Endothelial cell of umbilical vein (primary cell): ENCODE results near the gene CHCHD10. TPM values are rescaled to one million over a fixed set of nuclear protein-coding genes. Genes with fewer than 3 reads are reported as not detected.

Experiments
- BruUV-seq: library from RNA; stranded (reverse); fragments of 400-500 nt; replicated peaks from 2 replicates; lab custom pipeline; 2021; lab: Mats Ljungman, UMichigan
- CTCF ChIA-PET: fragments of 300-600, 350-600 bp; sonication (Branson Sonifier 250); formaldehyde crosslinking; loops from one replicate; lab custom pipeline; 2021; ENCODE audit warnings: antibody characterized with exemption, inconsistent platforms; lab: Charles Lee
- POLR2A ChIA-PET: fragments of 300-600, 350-600 bp; sonication (Branson Sonifier 250); formaldehyde crosslinking; loops from one replicate; lab custom pipeline; 2021; ENCODE audit warnings: antibody characterized with exemption, inconsistent platforms; lab: Charles Lee
- DNase-seq: peaks from one replicate; pipeline ENCODE4 v3.0.0-alpha.2; 2011; ENCODE audit warnings: low read depth, low spot score
- FAIRE-seq: peaks from 2 replicates; lab custom pipeline; 2011; peaks lifted over from hg19 to GRCh38; lab: Jason Lieb, UNC
- H2AFZ ChIP-seq: 2 replicates; pipeline ENCODE4 v1.6.0; 2012; ENCODE audit warnings: low read depth, low read length, control low read depth, inconsistent platforms
- H3K27ac ChIP-seq: 2 replicates; pipeline ENCODE4 v1.5.1; 2011; ENCODE audit warnings: low read depth, mild to moderate bottlenecking, control low read depth, low read length, moderate library complexity; ENCODE audit not compliant: insufficient read depth
- H3K27me3 ChIP-seq, 2 experiments: 2 replicates each; pipeline versions ENCODE4 v1.6.0 to v1.6.1; 2011; ENCODE audit warnings: low read length in 2 of 2, mixed read lengths in 1 of 2; ENCODE audit not compliant: control insufficient read depth in 2 of 2, insufficient read depth in 2 of 2
- H3K36me3 ChIP-seq, 2 experiments: 2 replicates in 1 of 2; 3 replicates in 1 of 2; pipeline ENCODE4 v1.5.1; 2011; ENCODE audit warnings: low read length in 2 of 2, mild to moderate bottlenecking in 1 of 2, moderate library complexity in 1 of 2; ENCODE audit not compliant: control insufficient read depth in 2 of 2, insufficient read depth in 2 of 2; ENCODE audit errors: extremely low read depth in 1 of 2
- H3K4me1 ChIP-seq: 3 replicates; pipeline ENCODE4 v1.5.1; 2011; ENCODE audit warnings: mild to moderate bottlenecking, low read length; ENCODE audit not compliant: control insufficient read depth, insufficient read depth; ENCODE audit errors: extremely low read depth
- H3K4me2 ChIP-seq: 2 replicates; pipeline ENCODE4 v1.6.1; 2011; ENCODE audit warnings: low read length, control low read depth, mixed read lengths; ENCODE audit not compliant: insufficient read depth
- H3K4me3 ChIP-seq, 3 experiments: fragments of 200-600 bp in 1 of 3; sonication (generic), shearing (Covaris generic) in 1 of 3; replicated peaks in 1 of 3; 2 replicates each; pipeline ENCODE4 v1.5.1; 2011 to 2016; ENCODE audit warnings: control low read depth in 3 of 3, low read length in 3 of 3, mild to moderate bottlenecking in 2 of 3, inconsistent platforms in 1 of 3, low read depth in 1 of 3, moderate library complexity in 1 of 3; ENCODE audit not compliant: insufficient read depth in 1 of 3
- H3K79me2 ChIP-seq: 2 replicates; pipeline ENCODE4 v1.6.0; 2012; ENCODE audit warnings: low read length, inconsistent platforms; ENCODE audit not compliant: control insufficient read depth, insufficient read depth
- H3K9ac ChIP-seq: replicated peaks from 2 replicates; pipeline ENCODE3; 2011; ENCODE audit warnings: low read length, control low read depth; ENCODE audit not compliant: insufficient read depth; ENCODE audit errors: extremely low read depth
- H3K9me1 ChIP-seq: replicated peaks from 3 replicates; pipeline ENCODE4 v1.6.0; 2011; ENCODE audit warnings: mild to moderate bottlenecking, low read length; ENCODE audit not compliant: control insufficient read depth, insufficient read depth; ENCODE audit errors: extremely low read depth
- H3K9me3 ChIP-seq: replicated peaks from 2 replicates; pipeline ENCODE4 v1.5.1; 2012; ENCODE audit warnings: low read length, inconsistent platforms; ENCODE audit not compliant: control insufficient read depth, insufficient read depth
- H4K20me1 ChIP-seq: replicated peaks from 2 replicates; pipeline ENCODE3; 2011; ENCODE audit warnings: mild to moderate bottlenecking, low read length; ENCODE audit not compliant: control insufficient read depth, insufficient read depth; ENCODE audit errors: extremely low read depth
- CTCF ChIP-seq, 2 donors: IDR thresholded peaks; 1 replicate in 1 of 2; 2 replicates in 1 of 2; pipeline ENCODE4 v1.5.1; 2011; ENCODE audit warnings: low read length in 2 of 2, mild to moderate bottlenecking in 2 of 2, moderate library complexity in 2 of 2, control low read depth in 1 of 2, inconsistent platforms in 1 of 2, low read depth in 1 of 2; ENCODE audit not compliant: insufficient read depth in 1 of 2; ENCODE audit errors: extremely low read depth in 1 of 2
- EZH2 ChIP-seq: IDR thresholded peaks from 2 replicates; pipeline ENCODE4 v1.6.1; 2012; ENCODE audit warnings: borderline replicate concordance, low read depth, mild to moderate bottlenecking, moderate library complexity, low read length, inconsistent platforms; ENCODE audit not compliant: severe bottlenecking
- FOS ChIP-seq: IDR thresholded peaks from 2 replicates; pipeline ENCODE4 v1.6.1; 2011; ENCODE audit warnings: mild to moderate bottlenecking, low read length, moderate library complexity, borderline replicate concordance; ENCODE audit not compliant: insufficient read depth
- GATA2 ChIP-seq: IDR thresholded peaks from 2 replicates; pipeline ENCODE4 v1.7.0; 2011; ENCODE audit warnings: low read depth, mild to moderate bottlenecking, moderate library complexity, mixed read lengths, low read length; ENCODE audit not compliant: insufficient read length, insufficient read depth
- JUN ChIP-seq: IDR thresholded peaks from 2 replicates; pipeline ENCODE4 v1.6.1; 2011; ENCODE audit warnings: borderline replicate concordance, low read depth; ENCODE audit not compliant: insufficient read length, insufficient read depth
- MAX ChIP-seq: IDR thresholded peaks from 2 replicates; pipeline ENCODE4 v1.6.1; 2011; ENCODE audit not compliant: insufficient read depth, insufficient read length
- MYC ChIP-seq: IDR thresholded peaks from one replicate; pipeline ENCODE4 v1.6.1; 2011; ENCODE audit warnings: mild to moderate bottlenecking, low read depth, low read length
- POLR2A ChIP-seq: IDR thresholded peaks from 2 replicates; pipeline ENCODE4 v1.6.1; 2012; ENCODE audit warnings: low read depth, mild to moderate bottlenecking, control low read depth, low read length
- POLR2AphosphoS5 ChIP-seq: IDR thresholded peaks from 2 replicates; pipeline ENCODE4 v1.6.1; 2012; ENCODE audit warnings: low read depth, mild to moderate bottlenecking, control low read depth, low read length, moderate library complexity; ENCODE audit not compliant: insufficient read depth
- dilution Hi-C: fragments of 300-500 bp; cut with MboI; formaldehyde crosslinking; loops from one replicate; pipeline ENCODE4 v1.15.0; 2019; ENCODE audit warnings: low sequenced_read_pairs; ENCODE audit not compliant: extremely low pct_ligation_motif_present
- intact Hi-C: fragments of 100-400 bp; cut with micrococcal nuclease; formaldehyde crosslinking; loops from one replicate; pipeline ENCODE4 v1.10.0; 2022
- polyA plus RNA-seq, 4 experiments: library from polyadenylated mRNA; depleted of rRNA in 3 of 4; stranded (reverse) in 3 of 4; unstranded in 1 of 4; fragments of >200 nt; gene quantifications; 2 replicates each; pipeline versions ENCODE4 v1.2.1 to v1.2.3, GENCODE V29; 2011 to 2012; ENCODE audit warnings: missing spikeins in 1 of 4
- total RNA-seq: library from RNA; stranded (reverse); gene quantifications from 2 replicates; pipeline ENCODE4 v1.2.3, GENCODE V29; 2021

The CHCHD10 gene
- total and polyA plus RNA-seq, 2 donors (not counting 3 experiments of a cell fraction or from before 2014, with no cell fraction given): 28.1 to 75.6 TPM

- CTCF ChIA-PET: interaction anchor here (0.6 to 3.8 kb wide), 3 partner anchors 26 to 136 kb away, joined by 3 to 21 read pairs (median 3); no protein-coding TSS in a partner anchor
- H3K36me3 ChIP-seq: peaks cover 0 to 3% of the 10 kb centered on the region in 2 experiments
- no peaks in the 10 kb centered on the region for H3K27me3 ChIP-seq
- no peaks in the 10 kb centered on the region for H3K9me1 ChIP-seq
- no peak overlapping the region for H3K4me2 ChIP-seq
- H3K9me3 ChIP-seq: no peaks in the 10 kb centered on the region
- no peak for TF ChIP-seq EZH2
- no TSS peak for BruUV-seq
- no peak overlapping the region for H3K9ac ChIP-seq
- POLR2A ChIA-PET: no interaction called here
- dilution Hi-C loops (no loop called here), intact Hi-C loops (no loop called here)
- H4K20me1 ChIP-seq: no peaks in the 10 kb centered on the region
- H3K4me3 ChIP-seq: no peak overlapping the region
- peaks cover 2% of the 10 kb centered on the region for H3K79me2 ChIP-seq
- H2AFZ ChIP-seq: no peak overlapping the region
- FAIRE-seq (no peak), DNase-seq (no peak)
- no peak overlapping the region for H3K27ac ChIP-seq
- H3K4me1 ChIP-seq: peaks cover 22% of the 10 kb centered on the region
Measured at GRCh38 chr22:23763954-23764353, 3.8 kb downstream of the CHCHD10 start.

GRCh38 chr22:23763579-23763945 lies 4.2 kb downstream of the CHCHD10 start:
- H3K79me2 ChIP-seq: peaks cover 2% of the 10 kb centered on the region
- dilution Hi-C loops (no loop called here), intact Hi-C loops (no loop called here)
- no peak overlapping the region for H3K9ac ChIP-seq
- peaks cover 0 to 3% of the 10 kb centered on the region in 2 experiments for H3K36me3 ChIP-seq
- H3K27me3 ChIP-seq: no peaks in the 10 kb centered on the region
- H3K9me1 ChIP-seq: no peaks in the 10 kb centered on the region
- H4K20me1 ChIP-seq: no peaks in the 10 kb centered on the region
- CTCF ChIA-PET: interaction anchor here (0.6 to 3.8 kb wide), 2 partner anchors 26 to 86 kb away, joined by 3 to 21 read pairs; no protein-coding TSS in a partner anchor
- DNase-seq: no peak
- H2AFZ ChIP-seq: no peak overlapping the region
- H3K4me3 ChIP-seq: peak overlapping the region in 1 of 3 experiments; percentile 10
- no peak for FAIRE-seq
- POLR2A ChIA-PET: no interaction called here
- peaks cover 20% of the 10 kb centered on the region for H3K4me1 ChIP-seq
- no peak for TF ChIP-seq FOS
- no peak for TF ChIP-seq MAX
- TF ChIP-seq MYC: no peak
- no peak for TF ChIP-seq EZH2
- TF ChIP-seq POLR2AphosphoS5: no peak
- TF ChIP-seq JUN: no peak
- TF ChIP-seq CTCF (IDR thresholded peaks at IDR 0.05; ENCODE audit: extremely low read depth in 1 of 2, insufficient read depth in 1 of 2, low read depth in 1 of 2, low read length in 2 of 2): no peak
- no peak for TF ChIP-seq POLR2A
- TF ChIP-seq GATA2: no peak
- no peak overlapping the region for H3K27ac ChIP-seq
- no TSS peak for BruUV-seq
- no peaks in the 10 kb centered on the region for H3K9me3 ChIP-seq
- H3K4me2 ChIP-seq: peak overlapping the region; percentile 12
